ENCODE data around the gene DISC1.
"Not testable (repeated sequence)": the region's sequence is repeated elsewhere in the genome, so short reads cannot be mapped to it uniquely, and the experiment has no call there.

GRCh38 chr1:231728987-231729386 is 102.4 kb downstream of the DISC1 start:
- not testable (repeated sequence) for TF ChIP-seq CTCF (IDR thresholded peaks at IDR 0.05; ENCODE audit: low read depth, low read length); EZH2phosphoT487 (IDR thresholded peaks at IDR 0.05; ENCODE audit: low read depth)
